HG02588 (cell line): ENCODE results near the gene NPR1.
"Not testable (repeated sequence)": the region's sequence is repeated elsewhere in the genome, so short reads cannot be mapped to it uniquely, and the experiment has no call there.

Experiments used
- ATAC-seq: cut with Tn5 transposase; IDR thresholded peaks from one replicate; pipeline ENCODE4 v1.9.1; 2021; ENCODE audit warnings: mild to moderate bottlenecking, moderate library complexity; ENCODE audit not compliant: unreplicated experiment

Gene NPR1

GRCh38 chr1:153679337-153680119 lies 1.0 kb downstream of the NPR1 start:
- ATAC-seq: no peak

DNA sequence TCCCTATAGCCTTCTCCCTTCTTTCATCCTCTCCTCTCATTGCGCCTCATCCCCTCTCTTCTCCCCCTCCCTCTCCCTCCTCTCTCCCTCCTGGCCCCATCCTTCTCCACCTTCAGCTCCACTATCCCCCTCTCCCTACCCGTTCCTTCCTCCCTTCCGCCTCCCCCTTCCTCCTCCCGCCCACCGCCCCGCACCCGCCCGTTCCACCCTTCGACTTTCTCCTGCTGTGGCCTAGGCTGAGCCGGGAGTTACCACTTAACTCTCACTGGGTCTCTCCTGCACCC lies 1.6 kb downstream of the NPR1 start:
- no peak for ATAC-seq

- no peak for ATAC-seq
These were observed 4.2 kb downstream of the NPR1 start for GRCh38 chr1:153682730-153683129.

- no peak for ATAC-seq
These were observed 5.4 kb downstream of the NPR1 start for GRCh38 chr1:153683854-153684253.

DNA sequence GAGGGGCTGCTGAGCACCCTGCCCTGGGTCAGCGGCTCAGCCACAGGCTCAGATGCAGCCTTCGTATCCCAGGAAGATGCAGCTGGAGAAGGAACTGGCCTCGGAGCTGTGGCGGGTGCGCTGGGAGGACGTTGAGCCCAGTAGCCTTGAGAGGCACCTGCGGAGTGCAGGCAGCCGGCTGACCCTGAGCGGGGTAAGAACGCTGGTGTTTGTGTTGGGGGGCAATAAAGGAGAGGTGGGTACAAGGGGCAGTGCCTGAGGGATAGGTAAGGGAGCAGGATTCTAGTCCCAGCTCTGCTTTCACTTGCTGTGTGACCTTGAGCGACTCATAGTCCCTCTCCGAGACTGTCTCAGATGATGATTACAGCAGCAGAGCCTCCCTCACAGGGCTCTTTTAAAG lies 6.4 kb downstream of the NPR1 start:
- ATAC-seq: no peak

GRCh38 chr1:153685544-153686340 lies 7.3 kb downstream of the NPR1 start:
- ATAC-seq: no peak

- no peak for ATAC-seq
These were observed 9.0 kb downstream of the NPR1 start for GRCh38 chr1:153687346-153688125.

GRCh38 chr1:153688276-153688675 lies 9.8 kb downstream of the NPR1 start:
- no peak for ATAC-seq

DNA sequence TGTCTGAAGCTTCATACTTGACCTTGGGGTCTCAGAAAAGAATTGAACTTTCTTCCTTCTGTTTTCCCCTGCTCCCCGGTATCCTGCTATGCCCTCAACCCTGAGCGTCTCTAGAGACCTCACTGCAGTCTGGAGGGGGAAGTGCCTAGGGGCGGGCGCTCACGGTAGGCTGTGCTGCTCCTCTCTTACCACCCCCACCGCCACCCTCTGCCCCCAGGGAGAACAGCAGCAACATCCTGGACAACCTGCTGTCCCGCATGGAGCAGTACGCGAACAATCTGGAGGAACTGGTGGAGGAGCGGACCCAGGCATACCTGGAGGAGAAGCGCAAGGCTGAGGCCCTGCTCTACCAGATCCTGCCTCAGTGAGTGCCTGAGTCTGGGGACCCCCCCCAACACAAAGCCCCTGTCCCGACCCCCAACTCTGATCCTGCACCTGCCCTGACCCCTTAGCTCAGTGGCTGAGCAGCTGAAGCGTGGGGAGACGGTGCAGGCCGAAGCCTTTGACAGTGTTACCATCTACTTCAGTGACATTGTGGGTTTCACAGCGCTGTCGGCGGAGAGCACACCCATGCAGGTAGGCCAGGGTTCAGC lies 10.3 kb downstream of the NPR1 start:
- no peak for ATAC-seq

DNA sequence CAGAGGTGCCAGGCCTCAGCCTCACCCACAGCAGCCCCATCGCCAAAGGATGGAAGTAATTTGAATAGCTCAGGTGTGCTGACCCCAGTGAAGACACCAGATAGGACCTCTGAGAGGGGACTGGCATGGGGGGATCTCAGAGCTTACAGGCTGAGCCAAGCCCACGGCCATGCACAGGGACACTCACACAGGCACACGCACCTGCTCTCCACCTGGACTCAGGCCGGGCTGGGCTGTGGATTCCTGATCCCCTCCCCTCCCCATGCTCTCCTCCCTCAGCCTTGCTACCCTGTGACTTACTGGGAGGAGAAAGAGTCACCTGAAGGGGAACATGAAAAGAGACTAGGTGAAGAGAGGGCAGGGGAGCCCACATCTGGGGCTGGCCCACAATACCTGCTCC lies 15.0 kb downstream of the NPR1 start:
- no peak for ATAC-seq

DNA sequence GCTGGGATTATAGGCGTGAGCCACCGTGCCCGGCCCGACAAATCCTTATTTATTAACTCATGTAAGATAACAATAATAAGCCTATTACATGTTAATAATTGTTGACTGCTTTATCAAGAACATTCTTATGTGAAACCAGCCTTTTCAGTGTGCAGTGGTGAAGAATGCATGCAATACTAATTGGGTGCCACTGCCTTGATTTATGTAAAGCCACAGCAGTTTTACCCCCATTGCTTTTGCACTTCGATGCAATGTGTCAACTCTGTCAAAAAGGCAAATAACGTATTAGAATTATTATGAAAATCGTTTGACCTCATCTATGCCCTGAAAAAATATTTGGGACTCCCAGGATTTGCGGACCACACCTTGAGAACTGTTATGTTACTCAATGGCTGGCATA lies 18.3 kb downstream of the NPR1 start:
- no peak for ATAC-seq

GRCh38 chr1:153697191-153698019 lies 18.9 kb downstream of the NPR1 start:
- ATAC-seq: no peak

GRCh38 chr1:153698020-153698922 lies 19.8 kb downstream of the NPR1 start:
- no peak for ATAC-seq

DNA sequence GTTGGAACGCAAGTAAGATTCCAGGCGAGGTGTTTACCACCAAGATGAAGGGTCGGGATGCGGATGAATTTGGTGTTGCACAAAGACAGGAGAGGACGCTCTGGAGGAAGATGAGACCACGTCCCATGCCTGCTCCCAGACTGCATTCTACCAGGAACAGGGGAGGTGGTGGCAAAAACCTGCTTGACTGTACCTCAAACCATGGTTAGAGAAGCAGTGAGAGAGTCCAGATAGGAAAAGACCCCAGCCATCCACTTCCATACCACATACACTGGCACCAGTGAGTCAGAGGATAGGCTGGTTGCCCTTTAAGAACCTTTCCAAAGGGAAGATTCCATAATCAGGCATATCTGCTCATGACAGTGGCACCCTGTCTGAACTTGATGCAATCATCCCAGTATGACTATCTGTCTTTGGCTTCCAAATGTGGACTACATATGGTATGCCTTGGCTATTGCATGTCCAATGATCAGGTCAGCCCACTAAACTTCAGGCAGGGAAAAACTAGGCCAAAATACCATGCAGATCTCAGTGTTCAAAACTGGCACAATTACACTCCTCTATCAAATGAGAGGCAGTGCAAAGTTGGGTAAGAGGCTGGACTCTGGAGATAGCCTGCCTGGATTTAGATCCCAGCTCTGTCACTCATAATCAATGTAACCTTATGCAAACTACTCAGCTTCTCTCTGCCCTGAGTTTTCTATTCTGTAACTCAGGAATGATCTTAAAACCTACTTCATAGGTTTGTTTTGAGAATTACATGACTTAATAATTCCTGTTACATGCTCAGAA lies 20.6 kb downstream of the NPR1 start:
- no peak for ATAC-seq

DNA sequence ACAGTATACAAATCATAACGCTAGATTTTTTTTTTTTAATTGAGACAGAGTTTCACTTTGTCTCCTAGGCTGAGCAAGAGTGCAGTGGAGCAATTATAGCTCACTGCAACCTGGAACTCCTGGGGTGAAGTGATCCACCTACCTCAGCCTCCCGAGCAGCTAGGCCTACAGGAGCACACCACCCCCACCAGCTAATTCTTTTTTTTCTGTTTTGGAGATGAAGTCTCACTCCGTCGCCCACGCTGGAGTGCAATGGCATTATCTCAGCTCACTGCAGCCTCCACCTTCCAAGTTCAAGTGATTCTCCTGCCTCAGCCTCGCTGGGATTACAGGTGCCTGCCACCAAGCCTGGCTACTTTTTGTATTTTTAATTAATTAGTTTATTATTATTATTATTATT lies 21.3 kb downstream of the NPR1 start:
- ATAC-seq: no peak

DNA sequence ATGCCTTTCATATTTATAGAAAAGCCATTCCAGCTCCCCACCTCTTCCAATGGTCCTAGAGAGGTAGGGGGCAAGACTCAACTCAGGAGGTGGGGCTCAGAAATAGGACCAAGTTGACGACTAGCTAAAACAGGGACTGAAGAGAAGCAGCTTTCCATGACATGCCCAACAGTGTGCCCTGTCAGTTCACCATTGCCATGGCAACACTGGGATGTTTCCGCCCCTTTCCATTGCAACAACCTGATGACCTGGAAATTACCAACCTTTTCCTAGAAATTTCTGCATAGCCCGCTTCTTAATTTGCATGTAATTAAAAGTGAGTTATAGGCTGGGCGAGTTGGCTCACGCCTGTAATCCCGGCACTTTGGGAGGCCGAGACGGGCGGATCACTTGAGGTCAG lies 27.0 kb downstream of the NPR1 start:
- ATAC-seq: no peak

DNA sequence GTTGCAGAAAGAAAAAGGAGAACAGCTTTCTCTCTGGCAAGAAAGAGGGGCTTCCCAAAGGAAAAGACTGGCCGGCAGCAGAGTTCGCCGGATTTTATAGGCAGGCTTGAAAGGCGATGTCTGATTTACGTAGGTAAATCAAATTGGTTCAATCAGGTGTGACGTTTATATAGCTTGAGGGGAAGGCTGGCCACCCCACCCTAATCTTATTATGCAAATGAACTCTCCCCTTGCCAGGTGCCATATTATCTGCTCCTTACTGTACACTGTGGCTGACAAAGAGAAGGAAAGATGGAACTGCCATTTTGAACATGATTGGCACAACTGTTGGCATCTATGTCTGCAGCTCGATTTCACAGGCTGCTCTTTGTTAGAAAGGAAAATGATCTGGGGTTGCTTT lies 32.5 kb downstream of the NPR1 start:
- ATAC-seq: no peak

DNA sequence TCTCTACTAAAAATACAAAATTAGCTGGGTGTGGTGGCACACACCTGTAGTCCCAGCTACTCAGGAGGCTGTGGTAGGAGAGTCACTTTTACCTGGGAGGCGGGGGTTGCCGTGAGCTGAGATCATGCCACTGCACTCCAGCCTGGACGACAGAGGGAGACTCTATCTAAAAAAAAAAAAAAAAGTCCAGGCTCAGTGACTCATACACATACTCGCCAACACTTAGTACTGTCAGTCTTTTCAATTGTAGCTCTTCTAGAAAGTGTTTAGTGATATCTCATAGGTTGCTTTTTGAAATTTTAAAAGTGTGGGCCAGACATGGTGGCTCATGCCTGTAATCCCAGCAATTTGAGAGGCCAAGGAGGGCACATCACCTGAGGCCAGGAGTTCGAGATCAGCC lies 37.7 kb downstream of the NPR1 start:
- ATAC-seq: not testable (repeated sequence)

GRCh38 chr1:153717330-153717729 lies 38.8 kb downstream of the NPR1 start:
- ATAC-seq: no peak
